SK-N-SH (cell line): Measurements from ENCODE around the gene EPHB2. TPM values are rescaled to one million over a fixed set of nuclear protein-coding genes. Genes with fewer than 3 reads are reported as not detected.

ENCODE experiments used
- CTCF ChIA-PET: fragments of 300-600, 350-600 bp; formaldehyde crosslinking; extraction: SDS; loops from one replicate; lab custom pipeline; 2021; lab: Yijun Ruan, JAX
- POLR2A ChIA-PET: fragments of 350-600 bp; sonication (Branson Sonifier 250); formaldehyde crosslinking; extraction: SDS; loops from one replicate; lab custom pipeline; 2020; ENCODE audit warnings: antibody characterized with exemption, inconsistent platforms; lab: Yijun Ruan, JAX
- DNase-seq: peaks from one replicate; pipeline ENCODE4 v3.0.0; 2012
- H2AFZ ChIP-seq: fragments of 200-600 bp; sonication (generic); 2 replicates; pipeline ENCODE4 v1.8.1; 2016; ENCODE audit warnings: antibody characterized with exemption, mild to moderate bottlenecking, low read depth
- H3F3A ChIP-seq: fragments of 200-600 bp; sonication (generic); replicated peaks from 2 replicates; pipeline ENCODE3; 2016; ENCODE audit warnings: antibody characterized with exemption, mild to moderate bottlenecking; ENCODE audit not compliant: insufficient read depth
- H3K27ac ChIP-seq, 2 experiments: fragments of 200-500 bp in 1 of 2; fragments of 200-600 bp in 1 of 2; sonication (Bioruptor generic) in 1 of 2; sonication (generic), shearing (Covaris generic) in 1 of 2; 2 replicates each; pipeline versions ENCODE4 v1.5.1 to v1.6.1; 2014 to 2016; ENCODE audit warnings: low read depth in 2 of 2, inconsistent platforms in 1 of 2, low read length in 1 of 2, mild to moderate bottlenecking in 1 of 2, mixed read lengths in 1 of 2
- H3K27me3 ChIP-seq: fragments of 200-600 bp; sonication (generic), shearing (Covaris generic); 2 replicates; pipeline ENCODE4 v1.6.1; 2016; ENCODE audit warnings: mixed run types; ENCODE audit not compliant: insufficient read depth
- H3K36me3 ChIP-seq, 2 experiments: fragments of 200-500 bp in 1 of 2; fragments of 200-600 bp in 1 of 2; sonication (Bioruptor generic) in 1 of 2; sonication (generic) in 1 of 2; replicated peaks in 1 of 2; 2 replicates each; pipeline versions ENCODE3 to v1.5.1; 2014 to 2016; ENCODE audit warnings: low read length in 1 of 2, mild to moderate bottlenecking in 1 of 2; ENCODE audit not compliant: insufficient read depth in 2 of 2, control insufficient read depth in 1 of 2
- H3K4me1 ChIP-seq, 2 experiments: fragments of 200-500 bp in 1 of 2; fragments of 200-600 bp in 1 of 2; sonication (Bioruptor generic) in 1 of 2; sonication (generic), shearing (Covaris generic) in 1 of 2; 2 replicates each; pipeline versions ENCODE4 v1.5.1 to v1.6.1; 2014 to 2016; ENCODE audit warnings: low read depth in 1 of 2, low read length in 1 of 2, mixed run types in 1 of 2; ENCODE audit not compliant: insufficient read depth in 2 of 2, control insufficient read depth in 1 of 2
- H3K4me2 ChIP-seq: fragments of 200-600 bp; sonication (generic), shearing (Covaris generic); 2 replicates; pipeline ENCODE4 v1.6.1; 2017; ENCODE audit warnings: mixed run types
- H3K4me3 ChIP-seq, 2 experiments: fragments of 200-500 bp in 1 of 2; fragments of 200-600 bp in 1 of 2; sonication (Bioruptor generic) in 1 of 2; sonication (generic), shearing (Covaris generic) in 1 of 2; 2 replicates each; pipeline versions ENCODE4 v1.5.1 to v1.8.1; 2014 to 2016; ENCODE audit warnings: low read depth in 2 of 2, inconsistent platforms in 1 of 2, low read length in 1 of 2, mild to moderate bottlenecking in 1 of 2, mixed read lengths in 1 of 2, moderate library complexity in 1 of 2
- H3K79me2 ChIP-seq: fragments of 200-600 bp; sonication (generic); 2 replicates; pipeline ENCODE4 v1.8.1; 2017; ENCODE audit warnings: mild to moderate bottlenecking; ENCODE audit not compliant: insufficient read depth
- H3K9ac ChIP-seq: fragments of 200-600 bp; sonication (generic); 2 replicates; pipeline ENCODE4 v1.6.1; 2017; ENCODE audit warnings: mixed run types
- H3K9me2 ChIP-seq: fragments of 200-600 bp; sonication (generic); 2 replicates; pipeline ENCODE4 v1.6.1; 2017; ENCODE audit warnings: mixed run types
- H3K9me3 ChIP-seq: fragments of 200-600 bp; sonication (generic); 2 replicates; pipeline ENCODE4 v1.6.1; 2017; ENCODE audit warnings: mixed run types, mild to moderate bottlenecking, moderate library complexity
- H4K20me1 ChIP-seq: fragments of 200-600 bp; sonication (generic); 2 replicates; pipeline ENCODE4 v1.6.1; 2017; ENCODE audit warnings: mild to moderate bottlenecking, mixed run types; ENCODE audit not compliant: insufficient read depth
- CHD2 ChIP-seq: fragments of 150-350 bp; IDR thresholded peaks from 2 replicates; pipeline ENCODE4 v1.6.1; 2018; ENCODE audit warnings: low read length; ENCODE audit not compliant: partially characterized antibody
- ELF1 ChIP-seq: IDR thresholded peaks from 2 replicates; pipeline ENCODE4 v1.4.0; 2012
- EP300 ChIP-seq, 2 experiments: IDR thresholded peaks; 2 replicates each; pipeline versions ENCODE4 v1.4.0 to v1.6.1; 2012; ENCODE audit warnings: borderline replicate concordance in 1 of 2, low read depth in 1 of 2, low read length in 1 of 2
- FOSL2 ChIP-seq: IDR thresholded peaks from 2 replicates; pipeline ENCODE4 v1.4.0; 2012; ENCODE audit warnings: low read depth, mild to moderate bottlenecking, moderate library complexity, borderline replicate concordance
- FOXJ3 ChIP-seq: sonication (generic); formaldehyde crosslinking; IDR thresholded peaks from 2 replicates; pipeline ENCODE4 v1.5.1; 2020; ENCODE audit warnings: mild to moderate bottlenecking, missing genetic modification reagents
- GABPA ChIP-seq: IDR thresholded peaks from 2 replicates; pipeline ENCODE4 v1.4.0; 2012; ENCODE audit warnings: low read depth, mild to moderate bottlenecking
- JUND ChIP-seq: IDR thresholded peaks from 2 replicates; pipeline ENCODE4 v1.4.0; 2012
- MXI1 ChIP-seq: IDR thresholded peaks from 2 replicates; pipeline ENCODE4 v1.6.1; 2012; ENCODE audit warnings: mild to moderate bottlenecking, low read depth, low read length, improper control_type of control experiment
- NFIC ChIP-seq: IDR thresholded peaks from 2 replicates; pipeline ENCODE4 v1.4.0; 2012; ENCODE audit warnings: borderline replicate concordance
- RAD21 ChIP-seq: IDR thresholded peaks from 2 replicates; pipeline ENCODE4 v1.6.1; 2012; ENCODE audit warnings: mild to moderate bottlenecking, low read length
- RFX5 ChIP-seq: IDR thresholded peaks from 2 replicates; pipeline ENCODE4 v1.6.1; 2012; ENCODE audit warnings: mild to moderate bottlenecking, improper control_type of control experiment, low read length
- RXRA ChIP-seq: IDR thresholded peaks from 2 replicates; pipeline ENCODE4 v1.4.0; 2012; ENCODE audit warnings: low read depth, mild to moderate bottlenecking, borderline replicate concordance
- SIN3A ChIP-seq: IDR thresholded peaks from 2 replicates; pipeline ENCODE4 v1.6.1; 2012; ENCODE audit warnings: low read depth, mild to moderate bottlenecking, low read length, moderate library complexity, borderline replicate concordance
- SMC3 ChIP-seq: IDR thresholded peaks from 2 replicates; pipeline ENCODE4 v1.6.1; 2012; ENCODE audit warnings: low read depth, low read length, improper control_type of control experiment
- TCF12 ChIP-seq: IDR thresholded peaks from 2 replicates; pipeline ENCODE4 v1.4.0; 2012
- YY1 ChIP-seq: IDR thresholded peaks from 2 replicates; pipeline ENCODE4 v1.4.0; 2012; ENCODE audit warnings: low read depth, mild to moderate bottlenecking
- WGBS: methylation state at CpG from one replicate; pipeline ENCODE4 v1.1.6; 2017; ENCODE audit warnings: low lambda C conversion rate; 5-methylcytosine and 5-hydroxymethylcytosine counted together
- polyA plus RNA-seq, 3 experiments: library from polyadenylated mRNA; depleted of rRNA; stranded (reverse); fragments of >200 nt; gene quantifications; 2 replicates each; pipeline ENCODE4 v1.2.3, GENCODE V29; 2012
- TF ChIP-seq, protein P1 (sequence below): IDR thresholded peaks from 2 replicates; pipeline ENCODE4; 2012
- TF ChIP-seq, protein P2 (sequence below): IDR thresholded peaks from 2 replicates; pipeline ENCODE4 v1.6.1; 2012; ENCODE audit warnings: mild to moderate bottlenecking, low read depth, low read length, moderate library complexity
- TF ChIP-seq, protein P3 (sequence below): fragments of 150-350 bp; IDR thresholded peaks from 2 replicates; pipeline ENCODE4 v1.6.1; 2017; ENCODE audit warnings: antibody characterized with exemption, low read length, low read depth, borderline replicate concordance
- TF ChIP-seq, protein P4 (sequence below): fragments of 150-350 bp; IDR thresholded peaks from 2 replicates; pipeline ENCODE4 v1.6.1; 2016; ENCODE audit warnings: mild to moderate bottlenecking, low read depth, low read length
- TF ChIP-seq, protein P5 (sequence below): IDR thresholded peaks from 2 replicates; pipeline ENCODE4 v1.4.0; 2012; ENCODE audit warnings: low read depth

Gene EPHB2
- polyA plus RNA-seq, 1 of the 3 experiments (the other 2 are of a cell fraction) = 25.2 TPM

DNA sequence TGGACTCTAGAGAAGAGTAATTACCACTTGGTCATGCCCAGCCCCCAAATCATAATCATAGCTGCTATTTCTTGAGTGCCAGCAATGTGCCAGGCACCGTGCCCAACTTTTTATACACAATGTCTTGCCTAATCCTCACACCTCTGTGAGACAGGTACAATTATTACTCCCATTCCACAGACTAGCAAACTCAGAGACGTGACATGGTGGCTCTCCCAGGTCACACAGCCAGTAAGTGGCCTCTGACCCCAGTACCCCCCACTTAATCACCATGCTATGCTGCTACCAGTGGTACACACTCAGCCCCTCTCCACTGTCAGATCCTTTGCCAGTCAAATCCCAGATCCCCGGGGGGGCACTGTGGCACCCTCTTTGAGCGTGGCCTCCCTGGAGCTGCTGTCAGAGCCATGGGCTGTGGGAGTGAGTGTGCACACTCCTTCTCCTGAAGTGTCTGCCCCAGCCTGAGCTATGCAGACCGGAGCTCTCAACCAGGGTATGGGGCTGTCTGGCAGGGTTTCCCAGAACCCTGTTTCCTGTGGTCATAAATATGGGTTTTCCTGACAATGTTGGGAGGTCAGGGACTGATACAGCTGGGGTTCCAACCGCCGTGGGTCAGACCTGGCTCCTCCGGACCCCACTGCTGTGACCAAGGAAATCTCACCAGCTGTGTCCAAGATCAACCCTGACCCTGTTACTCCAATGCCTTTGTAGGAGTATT, 210.3 kb downstream of the EPHB2 start:
- H3K36me3 ChIP-seq = no peaks in the 10 kb centered on the region
- no peak overlapping the region for H3K4me2 ChIP-seq
- no peak overlapping the region for H3K4me3 ChIP-seq
- no peaks in the 10 kb centered on the region for H3F3A ChIP-seq
- ChIA-PET POLR2A (no interaction called here), CTCF (interaction anchor here (0.8 to 3.3 kb wide), 8 partner anchors 9 to 249 kb away, joined by 3 to 26 read pairs (median 4); no protein-coding TSS in a partner anchor)
- H3K4me1 ChIP-seq = no peaks in the 10 kb centered on the region
- H3K9me3 ChIP-seq = no peaks in the 10 kb centered on the region
- no peak overlapping the region for H3K9ac ChIP-seq
- no peak overlapping the region for H3K27ac ChIP-seq
- no peak for DNase-seq
- TF ChIP-seq NFIC (no peak), MXI1 (no peak)
- TF ChIP-seq, protein P1, sequence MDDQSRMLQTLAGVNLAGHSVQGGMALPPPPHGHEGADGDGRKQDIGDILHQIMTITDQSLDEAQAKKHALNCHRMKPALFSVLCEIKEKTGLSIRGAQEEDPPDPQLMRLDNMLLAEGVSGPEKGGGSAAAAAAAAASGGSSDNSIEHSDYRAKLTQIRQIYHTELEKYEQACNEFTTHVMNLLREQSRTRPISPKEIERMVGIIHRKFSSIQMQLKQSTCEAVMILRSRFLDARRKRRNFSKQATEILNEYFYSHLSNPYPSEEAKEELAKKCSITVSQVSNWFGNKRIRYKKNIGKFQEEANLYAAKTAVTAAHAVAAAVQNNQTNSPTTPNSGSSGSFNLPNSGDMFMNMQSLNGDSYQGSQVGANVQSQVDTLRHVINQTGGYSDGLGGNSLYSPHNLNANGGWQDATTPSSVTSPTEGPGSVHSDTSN = no peak
- H3K9me2 ChIP-seq = no peaks in the 10 kb centered on the region
- no peaks in the 10 kb centered on the region for H3K27me3 ChIP-seq
- H4K20me1 ChIP-seq = no peaks in the 10 kb centered on the region
- H2AFZ ChIP-seq = no peak overlapping the region
- no peaks in the 10 kb centered on the region for H3K79me2 ChIP-seq
- 81% methylated on average over 5 of the region's 8 CpGs for WGBS

DNA sequence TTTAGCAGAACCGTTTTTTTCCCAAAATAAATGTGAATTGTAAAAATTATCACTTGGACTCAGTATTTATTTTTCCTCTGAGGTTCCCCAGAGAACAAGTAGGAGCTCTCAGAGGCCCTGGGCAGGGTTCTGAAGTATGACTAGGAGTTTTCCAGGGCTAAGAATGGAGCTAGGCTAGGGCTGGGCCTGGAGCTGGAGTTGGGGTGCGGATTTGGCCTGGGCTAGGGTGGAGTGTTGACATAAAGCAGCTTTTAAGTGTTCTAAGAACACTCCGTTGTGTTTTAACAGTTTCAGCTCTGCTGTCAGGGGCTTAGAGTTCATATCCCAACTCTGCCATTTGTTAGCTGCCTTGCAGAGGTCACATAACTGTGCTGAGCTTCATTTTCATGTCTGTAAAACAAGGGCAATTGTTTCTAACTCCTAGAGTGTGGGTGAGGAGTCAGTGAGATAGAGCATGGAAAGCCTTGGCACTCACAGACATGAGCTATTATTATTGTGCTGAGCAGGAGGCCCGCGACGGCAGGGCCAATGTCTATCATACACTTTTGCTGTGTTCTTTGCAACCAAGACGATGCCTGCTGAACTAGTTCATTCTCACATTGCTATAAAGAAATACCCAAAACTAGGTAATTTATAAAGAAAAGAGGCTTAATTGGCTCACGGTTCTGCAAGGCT, 210.9 kb downstream of the EPHB2 start:
- no peak overlapping the region for H3K4me2 ChIP-seq
- no peak overlapping the region for H2AFZ ChIP-seq
- H3F3A ChIP-seq = no peaks in the 10 kb centered on the region
- H3K4me3 ChIP-seq = no peak overlapping the region
- no peaks in the 10 kb centered on the region for H3K36me3 ChIP-seq
- H3K79me2 ChIP-seq = no peaks in the 10 kb centered on the region
- H4K20me1 ChIP-seq = no peaks in the 10 kb centered on the region
- no peaks in the 10 kb centered on the region for H3K9me3 ChIP-seq
- ChIA-PET POLR2A (no interaction called here), CTCF (interaction anchor here (0.8 to 3.3 kb wide), 6 partner anchors 8 to 250 kb away, joined by 3 to 26 read pairs (median 4); no protein-coding TSS in a partner anchor)
- no peaks in the 10 kb centered on the region for H3K9me2 ChIP-seq
- TF ChIP-seq GABPA (no peak), RAD21 (no peak), SMC3 (no peak), ELF1 (no peak), FOXJ3 (CRISPR knock-in tag) (no peak), TCF12 (no peak), CHD2 (no peak), JUND (no peak), YY1 (no peak), SIN3A (no peak), RFX5 (no peak), NFIC (no peak), EP300 (IDR thresholded peaks at IDR 0.05; ENCODE audit: borderline replicate concordance in 1 of 2, low read depth in 1 of 2, low read length in 1 of 2) (no peak), RXRA (no peak), FOSL2 (no peak)
- TF ChIP-seq, protein P2, sequence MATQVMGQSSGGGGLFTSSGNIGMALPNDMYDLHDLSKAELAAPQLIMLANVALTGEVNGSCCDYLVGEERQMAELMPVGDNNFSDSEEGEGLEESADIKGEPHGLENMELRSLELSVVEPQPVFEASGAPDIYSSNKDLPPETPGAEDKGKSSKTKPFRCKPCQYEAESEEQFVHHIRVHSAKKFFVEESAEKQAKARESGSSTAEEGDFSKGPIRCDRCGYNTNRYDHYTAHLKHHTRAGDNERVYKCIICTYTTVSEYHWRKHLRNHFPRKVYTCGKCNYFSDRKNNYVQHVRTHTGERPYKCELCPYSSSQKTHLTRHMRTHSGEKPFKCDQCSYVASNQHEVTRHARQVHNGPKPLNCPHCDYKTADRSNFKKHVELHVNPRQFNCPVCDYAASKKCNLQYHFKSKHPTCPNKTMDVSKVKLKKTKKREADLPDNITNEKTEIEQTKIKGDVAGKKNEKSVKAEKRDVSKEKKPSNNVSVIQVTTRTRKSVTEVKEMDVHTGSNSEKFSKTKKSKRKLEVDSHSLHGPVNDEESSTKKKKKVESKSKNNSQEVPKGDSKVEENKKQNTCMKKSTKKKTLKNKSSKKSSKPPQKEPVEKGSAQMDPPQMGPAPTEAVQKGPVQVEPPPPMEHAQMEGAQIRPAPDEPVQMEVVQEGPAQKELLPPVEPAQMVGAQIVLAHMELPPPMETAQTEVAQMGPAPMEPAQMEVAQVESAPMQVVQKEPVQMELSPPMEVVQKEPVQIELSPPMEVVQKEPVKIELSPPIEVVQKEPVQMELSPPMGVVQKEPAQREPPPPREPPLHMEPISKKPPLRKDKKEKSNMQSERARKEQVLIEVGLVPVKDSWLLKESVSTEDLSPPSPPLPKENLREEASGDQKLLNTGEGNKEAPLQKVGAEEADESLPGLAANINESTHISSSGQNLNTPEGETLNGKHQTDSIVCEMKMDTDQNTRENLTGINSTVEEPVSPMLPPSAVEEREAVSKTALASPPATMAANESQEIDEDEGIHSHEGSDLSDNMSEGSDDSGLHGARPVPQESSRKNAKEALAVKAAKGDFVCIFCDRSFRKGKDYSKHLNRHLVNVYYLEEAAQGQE = no peak
- TF ChIP-seq, protein P3, sequence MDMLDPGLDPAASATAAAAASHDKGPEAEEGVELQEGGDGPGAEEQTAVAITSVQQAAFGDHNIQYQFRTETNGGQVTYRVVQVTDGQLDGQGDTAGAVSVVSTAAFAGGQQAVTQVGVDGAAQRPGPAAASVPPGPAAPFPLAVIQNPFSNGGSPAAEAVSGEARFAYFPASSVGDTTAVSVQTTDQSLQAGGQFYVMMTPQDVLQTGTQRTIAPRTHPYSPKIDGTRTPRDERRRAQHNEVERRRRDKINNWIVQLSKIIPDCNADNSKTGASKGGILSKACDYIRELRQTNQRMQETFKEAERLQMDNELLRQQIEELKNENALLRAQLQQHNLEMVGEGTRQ = no peak
- TF ChIP-seq, protein P4, sequence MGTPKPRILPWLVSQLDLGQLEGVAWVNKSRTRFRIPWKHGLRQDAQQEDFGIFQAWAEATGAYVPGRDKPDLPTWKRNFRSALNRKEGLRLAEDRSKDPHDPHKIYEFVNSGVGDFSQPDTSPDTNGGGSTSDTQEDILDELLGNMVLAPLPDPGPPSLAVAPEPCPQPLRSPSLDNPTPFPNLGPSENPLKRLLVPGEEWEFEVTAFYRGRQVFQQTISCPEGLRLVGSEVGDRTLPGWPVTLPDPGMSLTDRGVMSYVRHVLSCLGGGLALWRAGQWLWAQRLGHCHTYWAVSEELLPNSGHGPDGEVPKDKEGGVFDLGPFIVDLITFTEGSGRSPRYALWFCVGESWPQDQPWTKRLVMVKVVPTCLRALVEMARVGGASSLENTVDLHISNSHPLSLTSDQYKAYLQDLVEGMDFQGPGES = no peak
- TF ChIP-seq, protein P5, sequence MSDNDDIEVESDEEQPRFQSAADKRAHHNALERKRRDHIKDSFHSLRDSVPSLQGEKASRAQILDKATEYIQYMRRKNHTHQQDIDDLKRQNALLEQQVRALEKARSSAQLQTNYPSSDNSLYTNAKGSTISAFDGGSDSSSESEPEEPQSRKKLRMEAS = no peak
- H3K4me1 ChIP-seq = no peaks in the 10 kb centered on the region
- H3K9ac ChIP-seq = no peak overlapping the region
- WGBS = 78% methylated on average over 8 of the region's 8 CpGs
- H3K27ac ChIP-seq = no peak overlapping the region
- no peaks in the 10 kb centered on the region for H3K27me3 ChIP-seq
- DNase-seq = no peak
